Testis (tissue), 2 donors: Measurements from ENCODE around the gene LIN9.

Experiments used
- POLR2A ChIP-seq: fragments of 450-650 bp; IDR thresholded peaks from one replicate; pipeline ENCODE4 v1.6.1; 2017; ENCODE audit warnings: antibody characterized with exemption, mild to moderate bottlenecking, moderate library complexity
- TF ChIP-seq, protein P1 (sequence below), 3 experiments: fragments of 450-650 bp in 2 of 3; fragments of 200-600 bp in 1 of 3; sonication (generic) in 1 of 3; IDR thresholded peaks; one replicate each; pipeline ENCODE4 v1.5.1; 2016 to 2019; ENCODE audit warnings: antibody characterized with exemption in 3 of 3, mild to moderate bottlenecking in 2 of 3, moderate library complexity in 1 of 3

DNA sequence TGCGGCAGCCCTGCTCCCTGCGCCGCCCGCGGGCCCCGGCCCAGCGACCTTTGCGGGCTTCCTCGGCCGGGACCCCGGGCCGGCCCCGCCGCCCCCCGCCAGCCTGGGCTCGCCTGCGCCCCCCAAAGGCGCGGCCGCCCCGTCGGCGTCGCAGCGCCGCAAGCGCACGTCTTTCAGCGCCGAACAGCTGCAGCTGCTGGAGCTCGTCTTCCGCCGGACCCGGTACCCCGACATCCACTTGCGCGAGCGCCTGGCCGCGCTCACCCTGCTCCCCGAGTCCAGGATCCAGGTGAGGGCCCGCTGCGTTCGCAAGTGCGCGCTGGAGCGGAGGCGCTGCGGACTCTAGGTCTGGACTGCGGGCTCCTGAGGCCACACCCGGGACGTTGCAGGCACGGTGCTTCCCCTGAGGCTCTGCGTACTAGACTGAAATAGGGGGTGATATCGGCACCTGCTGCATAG lies 85.1 kb downstream of the LIN9 start:
- TF ChIP-seq, protein P1, sequence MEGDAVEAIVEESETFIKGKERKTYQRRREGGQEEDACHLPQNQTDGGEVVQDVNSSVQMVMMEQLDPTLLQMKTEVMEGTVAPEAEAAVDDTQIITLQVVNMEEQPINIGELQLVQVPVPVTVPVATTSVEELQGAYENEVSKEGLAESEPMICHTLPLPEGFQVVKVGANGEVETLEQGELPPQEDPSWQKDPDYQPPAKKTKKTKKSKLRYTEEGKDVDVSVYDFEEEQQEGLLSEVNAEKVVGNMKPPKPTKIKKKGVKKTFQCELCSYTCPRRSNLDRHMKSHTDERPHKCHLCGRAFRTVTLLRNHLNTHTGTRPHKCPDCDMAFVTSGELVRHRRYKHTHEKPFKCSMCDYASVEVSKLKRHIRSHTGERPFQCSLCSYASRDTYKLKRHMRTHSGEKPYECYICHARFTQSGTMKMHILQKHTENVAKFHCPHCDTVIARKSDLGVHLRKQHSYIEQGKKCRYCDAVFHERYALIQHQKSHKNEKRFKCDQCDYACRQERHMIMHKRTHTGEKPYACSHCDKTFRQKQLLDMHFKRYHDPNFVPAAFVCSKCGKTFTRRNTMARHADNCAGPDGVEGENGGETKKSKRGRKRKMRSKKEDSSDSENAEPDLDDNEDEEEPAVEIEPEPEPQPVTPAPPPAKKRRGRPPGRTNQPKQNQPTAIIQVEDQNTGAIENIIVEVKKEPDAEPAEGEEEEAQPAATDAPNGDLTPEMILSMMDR (IDR thresholded peaks at IDR 0.05): no peak
- TF ChIP-seq POLR2A: no peak
